Neural progenitor cell (in vitro differentiated cells): Measurements from ENCODE around the gene SVOP.

Experiments used
- EZH2 ChIP-seq: fragments of 200-600 bp; sonication (generic); IDR thresholded peaks from 2 replicates; pipeline ENCODE4 v1.6.1; 2017; ENCODE audit warnings: antibody characterized with exemption, mild to moderate bottlenecking, moderate library complexity
- TF ChIP-seq, protein P1 (sequence below): fragments of 200-600 bp; sonication (generic); IDR thresholded peaks from 2 replicates; pipeline ENCODE4 v1.5.1; 2017; ENCODE audit warnings: antibody characterized with exemption, mild to moderate bottlenecking

DNA sequence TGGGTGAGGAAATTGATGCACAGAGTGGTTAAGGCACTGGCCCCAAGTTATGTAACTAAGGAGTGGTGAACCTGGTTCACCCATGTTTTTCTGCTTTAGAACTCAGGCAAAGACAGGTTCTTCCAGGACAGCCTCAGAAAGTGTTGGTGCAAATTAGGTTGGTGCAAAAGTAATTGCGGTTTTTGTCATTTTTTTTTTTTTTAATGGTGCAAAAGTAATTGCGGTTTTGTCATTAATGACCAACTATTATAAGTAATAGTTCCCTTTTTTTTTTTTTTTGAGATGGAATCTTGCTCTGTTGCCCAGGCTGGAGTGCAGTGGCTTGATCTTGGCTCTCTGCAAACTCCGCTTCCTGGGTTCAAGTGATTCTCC is 158.3 kb downstream of the SVOP start:
- TF ChIP-seq, protein P1, sequence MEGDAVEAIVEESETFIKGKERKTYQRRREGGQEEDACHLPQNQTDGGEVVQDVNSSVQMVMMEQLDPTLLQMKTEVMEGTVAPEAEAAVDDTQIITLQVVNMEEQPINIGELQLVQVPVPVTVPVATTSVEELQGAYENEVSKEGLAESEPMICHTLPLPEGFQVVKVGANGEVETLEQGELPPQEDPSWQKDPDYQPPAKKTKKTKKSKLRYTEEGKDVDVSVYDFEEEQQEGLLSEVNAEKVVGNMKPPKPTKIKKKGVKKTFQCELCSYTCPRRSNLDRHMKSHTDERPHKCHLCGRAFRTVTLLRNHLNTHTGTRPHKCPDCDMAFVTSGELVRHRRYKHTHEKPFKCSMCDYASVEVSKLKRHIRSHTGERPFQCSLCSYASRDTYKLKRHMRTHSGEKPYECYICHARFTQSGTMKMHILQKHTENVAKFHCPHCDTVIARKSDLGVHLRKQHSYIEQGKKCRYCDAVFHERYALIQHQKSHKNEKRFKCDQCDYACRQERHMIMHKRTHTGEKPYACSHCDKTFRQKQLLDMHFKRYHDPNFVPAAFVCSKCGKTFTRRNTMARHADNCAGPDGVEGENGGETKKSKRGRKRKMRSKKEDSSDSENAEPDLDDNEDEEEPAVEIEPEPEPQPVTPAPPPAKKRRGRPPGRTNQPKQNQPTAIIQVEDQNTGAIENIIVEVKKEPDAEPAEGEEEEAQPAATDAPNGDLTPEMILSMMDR, result no peak
- no peak for TF ChIP-seq EZH2
